ENCODE results near the gene SLC37A1.

- TF ChIP-seq CTCF (IDR thresholded peaks at IDR 0.05) (no peak), POLR2A (IDR thresholded peaks at IDR 0.05) (no peak)
Observed at GRCh38 chr21:42613756-42614155, 100.1 kb downstream of the SLC37A1 start.
